GM12878 (cell line): ENCODE data around the gene PRRC2A. TPM values are rescaled to one million over a fixed set of nuclear protein-coding genes. Genes with fewer than 3 reads are reported as not detected.
A peak's percentile ranks its signal among the peaks of the same experiment; 100 is the strongest.

Experiments used
- BCL11A ChIP-seq: IDR thresholded peaks from 2 replicates; pipeline ENCODE4 v1.6.1; 2011; ENCODE audit warnings: low read depth, low read length
- CREB1 ChIP-seq: IDR thresholded peaks from 2 replicates; pipeline ENCODE4 v1.6.1; 2012; ENCODE audit warnings: low read depth, mild to moderate bottlenecking, inconsistent platforms
- FOS ChIP-seq: IDR thresholded peaks from 3 replicates; pipeline ENCODE4 v1.6.1; 2011; ENCODE audit warnings: borderline replicate concordance; ENCODE audit not compliant: insufficient read length; ENCODE audit errors: extremely low read depth
- FOXM1 ChIP-seq: IDR thresholded peaks from 2 replicates; pipeline ENCODE4 v1.6.1; 2012; ENCODE audit warnings: low read depth, mild to moderate bottlenecking, inconsistent platforms, low read length, moderate library complexity
- HDGF ChIP-seq: fragments of 450-650 bp; IDR thresholded peaks from 2 replicates; pipeline ENCODE4 v1.6.1; 2016; ENCODE audit warnings: antibody characterized with exemption
- LARP7 ChIP-seq: fragments of 450-650 bp; IDR thresholded peaks from 2 replicates; pipeline ENCODE4 v1.6.1; 2017; ENCODE audit warnings: mild to moderate bottlenecking
- MEF2B ChIP-seq: fragments of 450-650 bp; IDR thresholded peaks from 2 replicates; pipeline ENCODE4 v1.6.1; 2018; ENCODE audit warnings: mild to moderate bottlenecking, moderate library complexity; ENCODE audit not compliant: partially characterized antibody, poor library complexity, severe bottlenecking
- MTA3 ChIP-seq: IDR thresholded peaks from 2 replicates; pipeline ENCODE4 v1.6.1; 2012; ENCODE audit warnings: low read length, inconsistent platforms, borderline replicate concordance
- MXI1 ChIP-seq: fragments of 150-350 bp; IDR thresholded peaks from 2 replicates; pipeline ENCODE4 v1.6.1; 2011; ENCODE audit warnings: low read depth, mild to moderate bottlenecking, inconsistent platforms, low read length, improper control_type of control experiment
- MYC ChIP-seq: IDR thresholded peaks from 2 replicates; pipeline ENCODE4 v1.6.1; 2011; ENCODE audit warnings: mild to moderate bottlenecking, low read length, moderate library complexity, inconsistent platforms; ENCODE audit not compliant: insufficient read depth, insufficient replicate concordance, insufficient read length, severe bottlenecking
- NR2F1 ChIP-seq: fragments of 450-650 bp; conservative IDR thresholded peaks from 2 replicates; pipeline ENCODE4 v1.6.1; 2017; ENCODE audit warnings: mild to moderate bottlenecking
- PML ChIP-seq: IDR thresholded peaks from 2 replicates; pipeline ENCODE4 v1.6.1; 2012; ENCODE audit warnings: low read length, inconsistent platforms
- RFX5 ChIP-seq: IDR thresholded peaks from 2 replicates; pipeline ENCODE4 v1.6.1; 2011; ENCODE audit warnings: low read depth, low read length, improper control_type of control experiment
- SMC3 ChIP-seq: IDR thresholded peaks from 2 replicates; pipeline ENCODE4 v1.6.1; 2011; ENCODE audit warnings: low read length, improper control_type of control experiment, borderline replicate concordance
- SREBF1 ChIP-seq: IDR thresholded peaks from 2 replicates; pipeline ENCODE4 v1.6.1; 2012; ENCODE audit warnings: mild to moderate bottlenecking, low read length
- STAT3 ChIP-seq: IDR thresholded peaks from 2 replicates; pipeline ENCODE4 v1.6.1; 2011; ENCODE audit warnings: low read depth, low read length, improper control_type of control experiment
- SUZ12 ChIP-seq: fragments of 200-600 bp; sonication (generic); IDR thresholded peaks from one replicate; pipeline ENCODE4 v1.6.1; 2018; ENCODE audit warnings: antibody characterized with exemption, mild to moderate bottlenecking; ENCODE audit not compliant: unreplicated experiment
- ZNF207 ChIP-seq: fragments of 450-650 bp; IDR thresholded peaks from 2 replicates; pipeline ENCODE4 v1.6.1; 2014; ENCODE audit warnings: antibody characterized with exemption, mild to moderate bottlenecking, borderline replicate concordance
- ZNF24 ChIP-seq: fragments of 450-650 bp; IDR thresholded peaks from 2 replicates; pipeline ENCODE4 v1.6.1; 2017; ENCODE audit warnings: antibody characterized with exemption, mild to moderate bottlenecking
- ZNF274 ChIP-seq: IDR thresholded peaks from one replicate; pipeline ENCODE4 v1.8.0; 2011; ENCODE audit not compliant: insufficient read length, insufficient read depth
- ZNF622 ChIP-seq: fragments of 450-650 bp; IDR thresholded peaks from 2 replicates; pipeline ENCODE4 v1.6.1; 2017; ENCODE audit warnings: mild to moderate bottlenecking, inconsistent platforms
- polyA plus RNA-seq, 11 experiments: library from polyadenylated mRNA; depleted of rRNA in 4 of 11; unstranded in 6 of 11; stranded (reverse) in 5 of 11; fragments of >200 nt; fragmentation: Nextera tagmentation in 4 of 11; fragmentation: Illumina TruSeq in 1 of 11; extraction: Ambion mirVana in 4 of 11; extraction: Trizol in 1 of 11; gene quantifications; 1 replicate in 1 of 11; 2 replicates in 10 of 11; pipeline versions ENCODE4 v1.2.1 to v1.2.3, GENCODE V29; 2011 to 2016; ENCODE audit warnings: inconsistent platforms in 2 of 11, missing spikeins in 2 of 11, low read depth in 1 of 11
- total RNA-seq, 4 experiments: library from RNA; depleted of rRNA in 3 of 4; stranded (reverse); fragments of >200 nt in 3 of 4; fragmentation: Illumina TruSeq in 1 of 4; extraction: Trizol in 1 of 4; gene quantifications; 2 replicates each; pipeline versions ENCODE4 v1.2.1 to v1.2.3, GENCODE V29; 2013 to 2021
- TF ChIP-seq, protein P1 (sequence below): fragments of 450-650 bp; IDR thresholded peaks from 2 replicates; pipeline ENCODE4 v1.6.1; 2018; ENCODE audit warnings: mild to moderate bottlenecking, low read depth, moderate library complexity; ENCODE audit not compliant: partially characterized antibody
- TF ChIP-seq, protein P2 (sequence below): IDR thresholded peaks from 2 replicates; pipeline ENCODE4 v1.6.1; 2012; ENCODE audit warnings: mild to moderate bottlenecking, low read depth, low read length
- TF ChIP-seq, protein P3 (sequence below): IDR thresholded peaks from 2 replicates; pipeline ENCODE4 v1.6.1; 2011; ENCODE audit warnings: borderline replicate concordance, low read depth, mild to moderate bottlenecking, moderate library complexity, mixed read lengths, low read length; ENCODE audit not compliant: insufficient read depth; ENCODE audit errors: extremely low read length

The PRRC2A gene
- total and polyA plus RNA-seq, 10 of the 15 experiments (the other 5 are each of a cell fraction or from before 2014, with no cell fraction given), result 0.40 to 244 (median 61.3) TPM

DNA sequence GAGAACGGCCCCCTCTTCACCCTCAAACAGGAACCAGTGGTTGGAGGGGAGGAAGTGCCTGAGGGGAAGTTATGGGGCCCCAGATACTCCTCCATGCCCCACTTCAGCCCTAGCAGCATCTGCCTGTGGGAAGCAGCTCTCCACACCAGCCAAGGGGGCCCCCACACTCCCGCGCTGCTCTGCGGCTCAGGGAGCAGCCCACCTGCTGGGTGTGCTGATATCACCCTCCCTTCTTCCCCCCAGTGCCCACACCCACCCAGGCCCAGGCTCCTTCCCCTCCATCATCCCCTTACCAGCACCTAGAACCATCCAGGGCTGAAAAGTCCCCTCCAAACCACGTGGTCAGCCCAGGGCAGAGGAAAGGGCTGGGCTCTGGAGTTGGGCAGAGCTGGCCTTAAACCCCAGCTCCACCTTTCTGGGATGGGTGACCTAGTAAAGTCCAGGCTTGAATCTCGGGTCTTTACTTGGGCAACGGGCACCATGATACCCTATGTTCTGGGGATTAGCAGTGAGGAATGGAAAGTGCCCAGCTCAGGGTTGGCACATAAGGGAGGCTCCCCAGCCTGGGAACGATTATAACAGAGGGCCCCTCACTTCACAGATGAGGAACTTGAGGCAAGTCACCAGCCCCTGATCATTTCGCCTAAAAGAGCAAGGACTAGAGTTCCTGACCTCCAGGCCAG, 33.8 kb upstream of the PRRC2A start (continued):
- TF ChIP-seq, protein P1, sequence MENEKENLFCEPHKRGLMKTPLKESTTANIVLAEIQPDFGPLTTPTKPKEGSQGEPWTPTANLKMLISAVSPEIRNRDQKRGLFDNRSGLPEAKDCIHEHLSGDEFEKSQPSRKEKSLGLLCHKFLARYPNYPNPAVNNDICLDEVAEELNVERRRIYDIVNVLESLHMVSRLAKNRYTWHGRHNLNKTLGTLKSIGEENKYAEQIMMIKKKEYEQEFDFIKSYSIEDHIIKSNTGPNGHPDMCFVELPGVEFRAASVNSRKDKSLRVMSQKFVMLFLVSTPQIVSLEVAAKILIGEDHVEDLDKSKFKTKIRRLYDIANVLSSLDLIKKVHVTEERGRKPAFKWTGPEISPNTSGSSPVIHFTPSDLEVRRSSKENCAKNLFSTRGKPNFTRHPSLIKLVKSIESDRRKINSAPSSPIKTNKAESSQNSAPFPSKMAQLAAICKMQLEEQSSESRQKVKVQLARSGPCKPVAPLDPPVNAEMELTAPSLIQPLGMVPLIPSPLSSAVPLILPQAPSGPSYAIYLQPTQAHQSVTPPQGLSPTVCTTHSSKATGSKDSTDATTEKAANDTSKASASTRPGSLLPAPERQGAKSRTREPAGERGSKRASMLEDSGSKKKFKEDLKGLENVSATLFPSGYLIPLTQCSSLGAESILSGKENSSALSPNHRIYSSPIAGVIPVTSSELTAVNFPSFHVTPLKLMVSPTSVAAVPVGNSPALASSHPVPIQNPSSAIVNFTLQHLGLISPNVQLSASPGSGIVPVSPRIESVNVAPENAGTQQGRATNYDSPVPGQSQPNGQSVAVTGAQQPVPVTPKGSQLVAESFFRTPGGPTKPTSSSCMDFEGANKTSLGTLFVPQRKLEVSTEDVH, result no peak
- TF ChIP-seq MEF2B, result no peak
- TF ChIP-seq BCL11A, result 0 out of 2 replicates have a peak, but pooled peaks have one; percentile 14
- TF ChIP-seq SUZ12, result no peak
- TF ChIP-seq CREB1, result no peak
- TF ChIP-seq, protein P2, sequence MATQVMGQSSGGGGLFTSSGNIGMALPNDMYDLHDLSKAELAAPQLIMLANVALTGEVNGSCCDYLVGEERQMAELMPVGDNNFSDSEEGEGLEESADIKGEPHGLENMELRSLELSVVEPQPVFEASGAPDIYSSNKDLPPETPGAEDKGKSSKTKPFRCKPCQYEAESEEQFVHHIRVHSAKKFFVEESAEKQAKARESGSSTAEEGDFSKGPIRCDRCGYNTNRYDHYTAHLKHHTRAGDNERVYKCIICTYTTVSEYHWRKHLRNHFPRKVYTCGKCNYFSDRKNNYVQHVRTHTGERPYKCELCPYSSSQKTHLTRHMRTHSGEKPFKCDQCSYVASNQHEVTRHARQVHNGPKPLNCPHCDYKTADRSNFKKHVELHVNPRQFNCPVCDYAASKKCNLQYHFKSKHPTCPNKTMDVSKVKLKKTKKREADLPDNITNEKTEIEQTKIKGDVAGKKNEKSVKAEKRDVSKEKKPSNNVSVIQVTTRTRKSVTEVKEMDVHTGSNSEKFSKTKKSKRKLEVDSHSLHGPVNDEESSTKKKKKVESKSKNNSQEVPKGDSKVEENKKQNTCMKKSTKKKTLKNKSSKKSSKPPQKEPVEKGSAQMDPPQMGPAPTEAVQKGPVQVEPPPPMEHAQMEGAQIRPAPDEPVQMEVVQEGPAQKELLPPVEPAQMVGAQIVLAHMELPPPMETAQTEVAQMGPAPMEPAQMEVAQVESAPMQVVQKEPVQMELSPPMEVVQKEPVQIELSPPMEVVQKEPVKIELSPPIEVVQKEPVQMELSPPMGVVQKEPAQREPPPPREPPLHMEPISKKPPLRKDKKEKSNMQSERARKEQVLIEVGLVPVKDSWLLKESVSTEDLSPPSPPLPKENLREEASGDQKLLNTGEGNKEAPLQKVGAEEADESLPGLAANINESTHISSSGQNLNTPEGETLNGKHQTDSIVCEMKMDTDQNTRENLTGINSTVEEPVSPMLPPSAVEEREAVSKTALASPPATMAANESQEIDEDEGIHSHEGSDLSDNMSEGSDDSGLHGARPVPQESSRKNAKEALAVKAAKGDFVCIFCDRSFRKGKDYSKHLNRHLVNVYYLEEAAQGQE, result no peak
- TF ChIP-seq ZNF207, result no peak
- no peak for TF ChIP-seq SMC3
- no peak for TF ChIP-seq FOXM1
- no peak for TF ChIP-seq STAT3
- TF ChIP-seq NR2F1, result 0 out of 2 replicates have a peak, but pooled peaks have one; percentile 18
- TF ChIP-seq PML, result no peak
- TF ChIP-seq, protein P3, sequence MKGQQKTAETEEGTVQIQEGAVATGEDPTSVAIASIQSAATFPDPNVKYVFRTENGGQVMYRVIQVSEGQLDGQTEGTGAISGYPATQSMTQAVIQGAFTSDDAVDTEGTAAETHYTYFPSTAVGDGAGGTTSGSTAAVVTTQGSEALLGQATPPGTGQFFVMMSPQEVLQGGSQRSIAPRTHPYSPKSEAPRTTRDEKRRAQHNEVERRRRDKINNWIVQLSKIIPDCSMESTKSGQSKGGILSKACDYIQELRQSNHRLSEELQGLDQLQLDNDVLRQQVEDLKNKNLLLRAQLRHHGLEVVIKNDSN, result peak; percentile 22
- TF ChIP-seq FOS, result no peak
- no peak for TF ChIP-seq ZNF24
- no peak for TF ChIP-seq MXI1
- TF ChIP-seq MYC, result no peak
- no peak for TF ChIP-seq ZNF274
- no peak for TF ChIP-seq MTA3
- no peak for TF ChIP-seq RFX5
- TF ChIP-seq SREBF1, result no peak
- peak; percentile 62; the same call in 1 of the 2 replicates for TF ChIP-seq HDGF
- TF ChIP-seq ZNF622, result no peak
- TF ChIP-seq LARP7, result no peak
